Measurements from ENCODE around the gene CDRT4.

CDRT4 gene

GRCh38 chr17:15431766-15432165 lies 35.7 kb downstream of the CDRT4 start:
- no peak for DNase-seq (ENCODE audit: low read depth)

GRCh38 chr17:15431196-15431595 lies 36.2 kb downstream of the CDRT4 start:
- no peak for DNase-seq (ENCODE audit: low read depth)

- DNase-seq (ENCODE audit: low read depth): no peak
These were observed 42.9 kb downstream of the CDRT4 start for GRCh38 chr17:15424521-15424920.

- no peak for DNase-seq (ENCODE audit: low read depth)
These were observed 44.9 kb downstream of the CDRT4 start for GRCh38 chr17:15422392-15422965.

GRCh38 chr17:15418781-15419180 lies 48.6 kb downstream of the CDRT4 start:
- no peak for DNase-seq (ENCODE audit: low read depth)

GRCh38 chr17:15414532-15415306 lies 52.7 kb downstream of the CDRT4 start:
- no peak for DNase-seq (ENCODE audit: low read depth)

GRCh38 chr17:15413101-15413771 lies 54.2 kb downstream of the CDRT4 start:
- no peak for DNase-seq (ENCODE audit: low read depth)

- DNase-seq (ENCODE audit: low read depth): no peak
These were observed 54.8 kb downstream of the CDRT4 start for GRCh38 chr17:15412606-15413005.

GRCh38 chr17:15411384-15412198 lies 55.8 kb downstream of the CDRT4 start:
- DNase-seq (ENCODE audit: low read depth): no peak

GRCh38 chr17:15409721-15410250 lies 57.6 kb downstream of the CDRT4 start:
- DNase-seq (ENCODE audit: low read depth): peak; percentile 98

GRCh38 chr17:15408803-15409202 lies 58.6 kb downstream of the CDRT4 start:
- no peak for DNase-seq (ENCODE audit: low read depth)

- no peak for DNase-seq (ENCODE audit: low read depth)
These were observed 61.3 kb downstream of the CDRT4 start for GRCh38 chr17:15406081-15406480.

- DNase-seq (ENCODE audit: low read depth): no peak
These were observed 62.4 kb downstream of the CDRT4 start for GRCh38 chr17:15405058-15405415.

GRCh38 chr17:15404106-15405057 lies 63.0 kb downstream of the CDRT4 start:
- DNase-seq (ENCODE audit: low read depth): no peak

GRCh38 chr17:15403276-15403939 lies 64.0 kb downstream of the CDRT4 start:
- no peak for DNase-seq (ENCODE audit: low read depth)

GRCh38 chr17:15399443-15399842 lies 68.0 kb downstream of the CDRT4 start:
- DNase-seq (ENCODE audit: low read depth): no peak

- DNase-seq (ENCODE audit: low read depth): no peak
These were observed 68.6 kb downstream of the CDRT4 start for GRCh38 chr17:15398736-15399331.

- DNase-seq (ENCODE audit: low read depth): no peak
These were observed 69.1 kb downstream of the CDRT4 start for GRCh38 chr17:15398291-15398690.

GRCh38 chr17:15397620-15398019 lies 69.8 kb downstream of the CDRT4 start:
- no peak for DNase-seq (ENCODE audit: low read depth)

GRCh38 chr17:15395091-15395490 lies 72.3 kb downstream of the CDRT4 start:
- no peak for DNase-seq (ENCODE audit: low read depth)

All from GM04503 (cell line).